PFSK-1 (cell line): ENCODE data around the gene SEC14L5.

Experiments
- FOXP2 ChIP-seq: optimal IDR thresholded peaks from 2 replicates; pipeline ENCODE3; 2011; ENCODE audit warnings: borderline replicate concordance, control low read depth, inconsistent platforms; ENCODE audit not compliant: insufficient read depth; ENCODE audit errors: extremely low read length, extremely low read depth
- POLR2AphosphoS5 ChIP-seq: IDR thresholded peaks from 2 replicates; pipeline ENCODE4 v1.6.1; 2012; ENCODE audit warnings: low read depth, mild to moderate bottlenecking, control low read depth, low read length, moderate library complexity
- SIN3A ChIP-seq: IDR thresholded peaks from 2 replicates; pipeline ENCODE4 v1.6.1; 2012; ENCODE audit warnings: mild to moderate bottlenecking, low read length, moderate library complexity, borderline replicate concordance; ENCODE audit not compliant: insufficient read depth
- TAF1 ChIP-seq: IDR thresholded peaks from 2 replicates; pipeline ENCODE4 v1.6.1; 2012; ENCODE audit warnings: low read length, control low read depth, borderline replicate concordance; ENCODE audit not compliant: insufficient read depth
- TF ChIP-seq, protein P1 (sequence below), 2 experiments: IDR thresholded peaks; 2 replicates each; pipeline versions ENCODE4 v1.6.1 to v1.8.0; 2011 to 2012; ENCODE audit warnings: low read depth in 2 of 2, low read length in 2 of 2, control low read depth in 1 of 2, inconsistent platforms in 1 of 2, mild to moderate bottlenecking in 1 of 2, moderate library complexity in 1 of 2; ENCODE audit not compliant: insufficient read depth in 1 of 2

SEC14L5 gene

DNA sequence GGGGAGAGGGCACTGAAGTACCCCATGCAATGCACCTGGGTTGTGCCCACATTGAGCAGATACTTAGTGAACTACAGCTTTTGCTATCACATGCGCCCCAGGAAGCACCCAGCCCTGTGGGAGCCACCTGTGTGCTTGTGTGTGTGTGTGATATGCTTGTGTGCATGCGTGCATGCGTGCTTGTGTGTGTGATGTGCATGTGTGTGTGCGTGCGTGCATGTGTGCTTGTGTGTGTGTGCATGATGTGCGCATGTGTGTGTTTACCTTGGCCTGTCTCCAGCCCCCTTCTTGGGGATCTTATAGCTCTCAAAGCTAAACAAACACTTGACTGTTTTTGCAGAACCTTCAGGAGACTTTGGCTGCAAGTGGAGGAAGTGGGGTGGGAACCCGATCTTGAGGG lies 106.8 kb downstream of the SEC14L5 start:
- TF ChIP-seq POLR2AphosphoS5 (no peak), SIN3A (no peak), FOXP2 (no peak), TAF1 (no peak)
- TF ChIP-seq, protein P1, sequence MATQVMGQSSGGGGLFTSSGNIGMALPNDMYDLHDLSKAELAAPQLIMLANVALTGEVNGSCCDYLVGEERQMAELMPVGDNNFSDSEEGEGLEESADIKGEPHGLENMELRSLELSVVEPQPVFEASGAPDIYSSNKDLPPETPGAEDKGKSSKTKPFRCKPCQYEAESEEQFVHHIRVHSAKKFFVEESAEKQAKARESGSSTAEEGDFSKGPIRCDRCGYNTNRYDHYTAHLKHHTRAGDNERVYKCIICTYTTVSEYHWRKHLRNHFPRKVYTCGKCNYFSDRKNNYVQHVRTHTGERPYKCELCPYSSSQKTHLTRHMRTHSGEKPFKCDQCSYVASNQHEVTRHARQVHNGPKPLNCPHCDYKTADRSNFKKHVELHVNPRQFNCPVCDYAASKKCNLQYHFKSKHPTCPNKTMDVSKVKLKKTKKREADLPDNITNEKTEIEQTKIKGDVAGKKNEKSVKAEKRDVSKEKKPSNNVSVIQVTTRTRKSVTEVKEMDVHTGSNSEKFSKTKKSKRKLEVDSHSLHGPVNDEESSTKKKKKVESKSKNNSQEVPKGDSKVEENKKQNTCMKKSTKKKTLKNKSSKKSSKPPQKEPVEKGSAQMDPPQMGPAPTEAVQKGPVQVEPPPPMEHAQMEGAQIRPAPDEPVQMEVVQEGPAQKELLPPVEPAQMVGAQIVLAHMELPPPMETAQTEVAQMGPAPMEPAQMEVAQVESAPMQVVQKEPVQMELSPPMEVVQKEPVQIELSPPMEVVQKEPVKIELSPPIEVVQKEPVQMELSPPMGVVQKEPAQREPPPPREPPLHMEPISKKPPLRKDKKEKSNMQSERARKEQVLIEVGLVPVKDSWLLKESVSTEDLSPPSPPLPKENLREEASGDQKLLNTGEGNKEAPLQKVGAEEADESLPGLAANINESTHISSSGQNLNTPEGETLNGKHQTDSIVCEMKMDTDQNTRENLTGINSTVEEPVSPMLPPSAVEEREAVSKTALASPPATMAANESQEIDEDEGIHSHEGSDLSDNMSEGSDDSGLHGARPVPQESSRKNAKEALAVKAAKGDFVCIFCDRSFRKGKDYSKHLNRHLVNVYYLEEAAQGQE (IDR thresholded peaks at IDR 0.05; ENCODE audit: insufficient read depth in 1 of 2, low read depth in 2 of 2, low read length in 2 of 2): no peak

DNA sequence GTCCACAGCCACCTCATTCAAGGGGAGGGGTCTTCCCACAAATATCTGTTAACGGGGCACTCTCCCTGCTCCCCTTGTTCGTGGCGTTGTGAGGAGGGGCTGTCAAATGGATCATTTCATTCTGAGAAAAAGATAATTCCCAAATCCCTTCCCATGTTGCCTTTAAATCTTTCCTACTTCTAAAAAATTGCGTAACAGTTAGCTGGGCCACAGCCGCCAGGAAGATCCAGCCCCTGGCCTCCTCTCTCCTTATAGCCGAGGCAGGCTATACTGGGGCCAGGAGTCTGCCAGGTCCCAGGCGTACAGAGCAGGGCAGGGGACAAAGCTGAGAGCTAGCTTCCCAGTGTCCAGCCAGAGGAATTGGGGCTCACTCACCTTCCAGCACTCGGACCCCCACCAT lies 107.2 kb downstream of the SEC14L5 start:
- TF ChIP-seq FOXP2 (no peak), TAF1 (no peak), POLR2AphosphoS5 (no peak), SIN3A (no peak)
- TF ChIP-seq, protein P1 (IDR thresholded peaks at IDR 0.05; ENCODE audit: insufficient read depth in 1 of 2, low read depth in 2 of 2, low read length in 2 of 2): no peak

- TF ChIP-seq SIN3A: no peak
Measured at GRCh38 chr16:5065813-5066212, 107.7 kb downstream of the SEC14L5 start, which contains the start of gene C16orf89. Gene C16orf89, minus strand, starts transcription at chr16:5065956. Its CDS starts 48 bp downstream, at chr16:5065908.

- TF ChIP-seq TAF1: no peak
- TF ChIP-seq SIN3A: no peak
- no peak for TF ChIP-seq FOXP2
- no peak for TF ChIP-seq POLR2AphosphoS5
- TF ChIP-seq, protein P1 (IDR thresholded peaks at IDR 0.05; ENCODE audit: insufficient read depth in 1 of 2, low read depth in 2 of 2, low read length in 2 of 2): no peak
Measured at GRCh38 chr16:5066511-5066910, 108.4 kb downstream of the SEC14L5 start.
